ENCODE results near the gene DEFB128. TPM values are rescaled to one million over a fixed set of nuclear protein-coding genes. Genes with fewer than 3 reads are reported as not detected.
A peak's percentile ranks its signal among the peaks of the same experiment; 100 is the strongest.
"Not testable (repeated sequence)": the region's sequence is repeated elsewhere in the genome, so short reads cannot be mapped to it uniquely, and the experiment has no call there.

The DEFB128 gene
- total RNA-seq, 1 donor: not detected

GRCh38 chr20:208942-209566 is 19.5 kb upstream of the DEFB128 start:
- peak; percentile 80 for DNase-seq (ENCODE audit: low read depth)
- peak; percentile 71 for TF ChIP-seq CTCF (IDR thresholded peaks at IDR 0.05; ENCODE audit: insufficient read depth, low read length)
- no peak overlapping the region for H3K4me3 ChIP-seq (ENCODE audit: low read depth, low read length)

- not testable (repeated sequence) for DNase-seq (ENCODE audit: low read depth); H3K4me3 ChIP-seq (ENCODE audit: low read depth, low read length)
These were observed 14.1 kb upstream of the DEFB128 start for GRCh38 chr20:203630-204029.

- TF ChIP-seq CTCF (IDR thresholded peaks at IDR 0.05; ENCODE audit: insufficient read depth, low read length): no peak
- DNase-seq (ENCODE audit: low read depth): no peak
- H3K4me3 ChIP-seq (ENCODE audit: low read depth, low read length): no peak overlapping the region
These were observed 10.5 kb upstream of the DEFB128 start for GRCh38 chr20:199996-200395.

GRCh38 chr20:198225-198624 is 8.7 kb upstream of the DEFB128 start:
- TF ChIP-seq CTCF (IDR thresholded peaks at IDR 0.05; ENCODE audit: insufficient read depth, low read length): no peak
- no peak for DNase-seq (ENCODE audit: low read depth)

GRCh38 chr20:187733-188132 is 1.8 kb downstream of the DEFB128 start:
- TF ChIP-seq CTCF (IDR thresholded peaks at IDR 0.05; ENCODE audit: insufficient read depth, low read length): no peak
- H3K4me3 ChIP-seq (ENCODE audit: low read depth, low read length): no peak overlapping the region
- no peak for DNase-seq (ENCODE audit: low read depth)

More at GRCh38 chr20:198225-198624, 8.7 kb upstream of the DEFB128 start:
- no peak overlapping the region for H3K4me3 ChIP-seq (ENCODE audit: low read depth, low read length)

- no peak for TF ChIP-seq CTCF (IDR thresholded peaks at IDR 0.05; ENCODE audit: insufficient read depth, low read length)
- no peak for DNase-seq (ENCODE audit: low read depth)
- no peak overlapping the region for H3K4me3 ChIP-seq (ENCODE audit: low read depth, low read length)
These were observed 5.2 kb downstream of the DEFB128 start for GRCh38 chr20:184288-184687.

GRCh38 chr20:168876-169275 is 20.6 kb downstream of the DEFB128 start:
- DNase-seq (ENCODE audit: low read depth): no peak
- TF ChIP-seq CTCF (IDR thresholded peaks at IDR 0.05; ENCODE audit: insufficient read depth, low read length): no peak
- no peak overlapping the region for H3K4me3 ChIP-seq (ENCODE audit: low read depth, low read length)

Data from fibroblast of the aortic adventitia (primary cell).